HepG2 (cell line): ENCODE measurements around the gene C1QTNF12. TPM values are rescaled to one million over a fixed set of nuclear protein-coding genes. Genes with fewer than 3 reads are reported as not detected.

Experiments used
- ARID4A ChIP-seq: sonication (generic); formaldehyde crosslinking; IDR thresholded peaks from 2 replicates; pipeline ENCODE4 v1.5.0; 2020; ENCODE audit warnings: mild to moderate bottlenecking, missing genetic modification reagents, borderline replicate concordance
- CCDC6 ChIP-seq: sonication (generic); formaldehyde crosslinking; IDR thresholded peaks from 2 replicates; pipeline ENCODE4 v1.8.1; 2022; ENCODE audit warnings: mild to moderate bottlenecking, missing genetic modification reagents, moderate library complexity
- GATA4 ChIP-seq: sonication (generic); IDR thresholded peaks from 2 replicates; pipeline ENCODE4 v1.6.1; 2016; ENCODE audit warnings: antibody characterized with exemption, low read depth, borderline replicate concordance
- GFI1 ChIP-seq: sonication (generic); formaldehyde crosslinking; IDR thresholded peaks from 2 replicates; pipeline ENCODE4 v1.5.0; 2020; ENCODE audit warnings: missing genetic modification reagents, mild to moderate bottlenecking, borderline replicate concordance
- GPN1 ChIP-seq: sonication (generic); formaldehyde crosslinking; IDR thresholded peaks from 2 replicates; pipeline ENCODE4 v1.5.1; 2020; ENCODE audit warnings: missing genetic modification reagents, borderline replicate concordance
- HNRNPK ChIP-seq: fragments of 200-400 bp; formaldehyde crosslinking; IDR thresholded peaks from 2 replicates; pipeline ENCODE4 v1.6.1; 2018; ENCODE audit warnings: low read length, low read depth, moderate library complexity, mild to moderate bottlenecking; ENCODE audit not compliant: poor library complexity, severe bottlenecking
- NFE2L1 ChIP-seq: sonication (generic); formaldehyde crosslinking; IDR thresholded peaks from 2 replicates; pipeline ENCODE4 v1.4.0; 2020; ENCODE audit warnings: missing genetic modification reagents, mild to moderate bottlenecking, borderline replicate concordance
- PHF21A ChIP-seq: sonication (generic); formaldehyde crosslinking; IDR thresholded peaks from 2 replicates; pipeline ENCODE4 v1.5.0; 2020; ENCODE audit warnings: mild to moderate bottlenecking, missing genetic modification reagents
- SAP130 ChIP-seq: IDR thresholded peaks from 2 replicates; pipeline ENCODE4 v1.6.1; 2016; ENCODE audit warnings: low read depth
- SIN3A ChIP-seq: IDR thresholded peaks from 2 replicates; pipeline ENCODE4 v1.6.1; 2011; ENCODE audit warnings: low read depth, mild to moderate bottlenecking, control low read depth, low read length, borderline replicate concordance
- TFE3 ChIP-seq: IDR thresholded peaks from 2 replicates; pipeline ENCODE4 v1.6.1; 2016
- ZFP90 ChIP-seq: sonication (generic); formaldehyde crosslinking; IDR thresholded peaks from 2 replicates; pipeline ENCODE4 v1.8.0; 2022; ENCODE audit warnings: missing genetic modification reagents, mild to moderate bottlenecking, inconsistent platforms, borderline replicate concordance
- ZFX ChIP-seq: sonication (generic); formaldehyde crosslinking; IDR thresholded peaks from 2 replicates; pipeline ENCODE4 v1.4.0; 2020; ENCODE audit warnings: mild to moderate bottlenecking, low read depth, missing genetic modification reagents, moderate library complexity
- ZNF329 ChIP-seq: sonication (generic); formaldehyde crosslinking; IDR thresholded peaks from 2 replicates; pipeline ENCODE4 v1.9.0; 2021; ENCODE audit warnings: low read depth, mild to moderate bottlenecking, missing genetic modification reagents
- ZNF431 ChIP-seq: sonication (generic); formaldehyde crosslinking; IDR thresholded peaks from 2 replicates; pipeline ENCODE4 v1.9.0; 2022; ENCODE audit warnings: missing genetic modification reagents, low read depth, mild to moderate bottlenecking, borderline replicate concordance
- ZNF607 ChIP-seq: sonication (generic); formaldehyde crosslinking; IDR thresholded peaks from 2 replicates; pipeline ENCODE4 v1.5.1; 2020; ENCODE audit warnings: missing genetic modification reagents, mild to moderate bottlenecking, borderline replicate concordance
- ZNF883 ChIP-seq: sonication (generic); formaldehyde crosslinking; IDR thresholded peaks from 2 replicates; pipeline ENCODE4 v1.5.1; 2020; ENCODE audit warnings: mild to moderate bottlenecking, missing genetic modification reagents; ENCODE audit errors: not compliant biosample characterization
- polyA plus RNA-seq, 8 experiments: library from polyadenylated mRNA; depleted of rRNA in 3 of 8; stranded (reverse) in 7 of 8; unstranded in 1 of 8; fragments of >200 nt; fragmentation: Illumina TruSeq in 4 of 8; extraction: Trizol in 4 of 8; gene quantifications; 2 replicates each; pipeline versions ENCODE4 v1.2.1 to v1.2.3, GENCODE V29; 2011 to 2016; ENCODE audit warnings: low read depth in 4 of 8, missing spikeins in 1 of 8, mixed read lengths in 1 of 8; ENCODE audit not compliant: insufficient read depth in 1 of 8
- total RNA-seq, 5 experiments: library from RNA; depleted of rRNA; stranded (reverse); fragments of >200 nt; fragmentation: Illumina TruSeq; extraction: Trizol; gene quantifications; 2 replicates each; pipeline ENCODE4 v1.2.3, GENCODE V29; 2016; ENCODE audit warnings: low read depth in 1 of 5

Gene C1QTNF12
- total and polyA plus RNA-seq, 2 of the 13 experiments (the other 11 are each of a cell fraction or from before 2014, with no cell fraction given), result 0.18 to 0.64 TPM

GRCh38 chr1:1247341-1247913 lies 905 bp upstream of the C1QTNF12 start (continued):
- TF ChIP-seq ARID4A (CRISPR knock-in tag) (no peak), ZNF883 (peak; percentile 11), ZNF431 (no peak), PHF21A (no peak), TFE3 (no peak), ZFP90 (CRISPR knock-in tag) (no peak), ZFX (CRISPR knock-in tag) (0 out of 2 replicates have a peak, but pooled peaks have one; percentile 22), GPN1 (CRISPR knock-in tag) (no peak), GATA4 (no peak), SAP130 (CRISPR knock-in tag) (no peak), NFE2L1 (CRISPR knock-in tag) (no peak), ZNF607 (CRISPR knock-in tag) (no peak), SIN3A (no peak), HNRNPK (no peak), ZNF329 (CRISPR knock-in tag) (no peak), CCDC6 (CRISPR knock-in tag) (no peak), GFI1 (CRISPR knock-in tag) (no peak)
